Left forelimb (tissue), 1 donor: ENCODE measurements around the gene MCIDAS.

Source experiments
- DNase-seq: peaks from one replicate; pipeline ENCODE4 v3.0.0-alpha.2; 2018; ENCODE audit warnings: low spot score

Gene MCIDAS

DNA sequence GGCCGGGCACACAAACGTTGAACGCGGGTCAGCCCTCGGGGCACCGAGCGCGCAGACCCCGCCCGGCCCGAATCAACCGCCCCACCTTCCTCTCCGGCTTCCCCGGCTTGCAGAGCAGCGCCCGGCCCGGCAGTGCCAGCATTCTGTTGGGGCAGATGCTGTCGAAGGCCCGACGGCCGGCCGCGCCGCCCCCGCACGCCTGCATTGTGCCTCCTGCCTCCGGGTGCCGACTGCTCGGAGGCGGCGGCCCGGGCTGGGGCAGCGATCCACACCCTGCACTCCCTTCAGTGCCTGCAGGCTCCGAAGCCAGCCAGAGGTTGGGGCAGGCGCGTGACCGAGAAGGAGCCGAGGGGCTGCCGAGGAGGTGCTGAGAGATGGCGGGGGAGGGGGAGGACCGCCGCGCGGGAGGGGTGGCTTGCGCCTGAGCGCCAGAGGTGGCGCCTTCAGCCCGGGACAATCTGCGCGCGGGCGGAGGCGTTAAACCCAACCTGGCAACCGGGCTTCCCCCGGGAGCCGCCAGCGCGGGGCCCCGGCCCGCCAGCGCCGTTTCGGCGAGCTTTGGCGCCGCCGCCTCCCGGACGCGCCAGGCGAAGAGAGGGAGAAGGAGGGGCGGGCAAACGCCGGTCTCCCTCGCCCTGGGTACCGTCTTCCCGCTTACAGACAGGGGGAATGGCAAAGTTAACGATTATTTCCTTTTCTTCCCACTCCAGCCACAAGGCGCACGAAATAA lies at the start of gene MCIDAS:
Gene MCIDAS, minus strand, starts transcription at position 382 of the 730 bp plus-strand sequence. Its CDS starts 177 bp downstream, at position 205.
- DNase-seq: no peak

DNA sequence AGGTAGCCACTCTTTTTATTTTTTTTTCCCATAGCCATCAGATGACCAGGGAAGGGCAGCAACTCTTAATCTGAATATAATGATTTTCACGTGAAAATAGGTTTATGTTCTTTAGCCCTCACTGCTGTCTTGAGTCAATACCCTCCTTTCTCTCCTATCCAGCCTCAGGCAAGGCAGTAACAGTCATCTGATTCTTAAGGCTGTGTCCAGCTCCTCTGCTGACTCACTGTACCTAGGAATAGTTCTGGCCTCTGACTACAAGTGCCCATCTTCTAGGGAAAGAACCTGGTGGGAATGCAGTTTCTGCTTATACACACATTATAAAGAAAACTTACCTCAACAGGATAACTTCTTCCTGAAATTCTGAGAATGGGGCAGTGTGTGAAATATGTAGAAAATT lies 49.7 kb upstream of the MCIDAS start:
- no peak for DNase-seq

DNA sequence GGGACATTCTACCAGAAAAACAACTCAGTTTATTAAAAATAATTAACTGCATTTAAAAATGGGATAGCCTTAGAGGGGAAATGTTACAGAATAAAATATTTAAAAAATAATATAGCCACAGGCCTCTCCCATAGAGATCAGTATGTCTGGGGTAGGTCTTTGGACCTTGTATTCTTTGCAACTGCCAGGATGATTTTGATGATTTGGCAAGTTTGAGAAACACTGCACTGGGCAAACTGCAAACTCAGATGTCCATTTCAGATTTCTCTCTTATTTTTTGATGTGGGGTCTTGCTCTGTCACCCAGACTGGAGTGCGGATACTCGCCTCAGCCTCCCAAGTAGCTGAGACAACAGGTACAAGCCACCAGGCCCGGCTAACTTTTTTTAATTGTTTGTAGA lies 31.2 kb upstream of the MCIDAS start:
- DNase-seq: no peak

DNA sequence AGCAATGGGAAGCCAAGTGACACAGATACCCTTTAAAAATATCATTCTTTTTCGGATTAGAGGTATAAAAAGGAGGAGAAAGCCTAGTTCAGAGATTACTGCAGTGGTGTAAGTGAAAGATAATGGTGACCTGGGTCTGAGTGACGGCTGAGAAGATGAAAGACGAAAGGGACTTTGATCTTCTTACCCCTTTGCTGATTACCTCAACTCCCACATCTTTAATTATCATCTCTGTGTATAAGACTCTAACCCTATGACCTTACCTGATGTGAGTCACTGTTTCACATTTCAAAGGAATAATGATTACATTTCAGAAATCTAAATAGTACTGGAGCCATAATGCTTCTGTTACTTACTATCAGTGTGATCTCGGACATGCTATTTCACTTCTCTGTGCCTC lies 27.7 kb upstream of the MCIDAS start:
- DNase-seq: no peak

DNA sequence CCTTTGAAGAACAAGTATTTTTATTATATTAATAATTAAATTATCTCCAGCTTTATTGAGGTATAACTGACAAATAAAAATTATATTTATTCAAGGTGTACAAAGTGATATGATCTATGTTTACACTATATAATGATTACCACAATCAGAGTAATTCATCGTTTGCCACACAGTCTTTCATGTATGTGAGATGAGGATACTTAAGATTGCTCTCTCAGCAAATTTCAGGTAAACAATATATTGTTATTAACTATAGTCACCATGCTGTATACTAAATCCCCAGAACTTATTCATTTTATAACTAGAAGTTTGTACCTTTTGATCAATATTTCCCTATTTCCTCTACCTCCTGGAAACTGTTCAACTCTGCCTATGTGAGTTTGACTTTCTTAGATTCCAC lies 22.9 kb upstream of the MCIDAS start:
- DNase-seq: no peak

DNA sequence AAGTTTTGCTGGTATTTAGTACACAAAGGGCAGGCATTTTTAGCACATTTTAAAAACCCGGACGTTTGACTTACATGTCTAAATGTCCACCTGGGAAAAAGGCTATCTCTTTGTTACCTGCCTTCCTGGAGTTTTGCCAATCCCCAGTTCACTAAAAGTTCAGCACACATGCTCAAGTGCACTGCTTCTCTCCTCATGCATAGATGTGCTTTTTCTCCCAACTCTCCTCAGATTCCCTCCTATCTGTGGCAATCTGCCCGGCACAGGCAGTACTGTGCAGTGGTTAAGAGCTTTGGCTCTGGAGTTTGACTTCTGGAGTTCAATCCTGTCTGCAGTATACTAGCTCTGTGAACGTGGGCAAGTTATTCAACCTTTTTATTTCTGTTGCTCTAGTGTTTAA lies 14.6 kb upstream of the MCIDAS start:
- DNase-seq: no peak

DNA sequence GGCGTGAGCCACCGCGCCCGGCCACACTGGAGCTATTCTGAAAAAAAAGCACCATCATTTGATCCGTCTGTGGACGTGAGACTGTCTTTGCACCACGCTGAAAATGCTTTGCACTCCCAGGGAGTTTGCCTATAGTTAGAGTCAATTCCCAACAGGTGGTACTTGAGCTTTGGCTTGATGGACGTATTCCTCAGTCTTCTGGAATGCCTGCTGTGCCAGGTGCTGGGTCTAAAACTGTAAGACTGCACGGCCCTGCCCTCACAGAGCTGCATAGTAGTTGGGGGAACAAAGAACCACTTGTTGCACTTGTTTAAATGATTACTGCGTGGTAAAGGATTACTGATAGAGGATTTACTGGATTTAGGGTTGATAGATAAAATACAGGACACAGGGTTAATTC lies 9.7 kb upstream of the MCIDAS start:
- no peak for DNase-seq

DNA sequence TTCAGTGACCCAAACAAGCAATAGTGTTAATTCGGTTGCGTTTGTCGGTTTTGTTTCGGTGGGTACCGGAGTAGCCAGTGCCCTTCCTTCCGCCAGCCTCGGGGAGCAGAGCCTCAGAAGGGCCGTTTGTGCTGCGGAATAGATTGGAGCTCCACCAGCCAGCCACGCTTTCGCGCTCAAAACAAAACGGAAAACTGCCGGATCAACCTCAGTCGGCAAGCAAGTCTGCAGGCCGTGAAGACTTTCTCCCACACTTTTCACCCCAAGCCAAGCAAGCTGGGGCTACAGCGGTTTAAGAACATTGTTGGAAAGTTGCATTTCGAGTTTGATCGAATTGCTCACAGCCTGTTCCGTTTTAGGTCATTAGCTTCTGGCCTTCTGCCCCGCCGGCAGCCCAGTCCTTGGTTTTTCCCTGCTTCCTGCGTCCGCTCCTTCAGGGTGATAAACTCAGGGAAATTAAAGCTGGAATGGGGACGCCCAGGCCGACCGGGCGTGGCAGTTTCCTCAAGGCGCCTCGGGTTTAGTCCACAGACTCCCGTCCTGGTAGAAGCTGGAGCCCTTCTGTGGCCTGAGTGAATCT lies 7.1 kb upstream of the MCIDAS start:
- no peak for DNase-seq

DNA sequence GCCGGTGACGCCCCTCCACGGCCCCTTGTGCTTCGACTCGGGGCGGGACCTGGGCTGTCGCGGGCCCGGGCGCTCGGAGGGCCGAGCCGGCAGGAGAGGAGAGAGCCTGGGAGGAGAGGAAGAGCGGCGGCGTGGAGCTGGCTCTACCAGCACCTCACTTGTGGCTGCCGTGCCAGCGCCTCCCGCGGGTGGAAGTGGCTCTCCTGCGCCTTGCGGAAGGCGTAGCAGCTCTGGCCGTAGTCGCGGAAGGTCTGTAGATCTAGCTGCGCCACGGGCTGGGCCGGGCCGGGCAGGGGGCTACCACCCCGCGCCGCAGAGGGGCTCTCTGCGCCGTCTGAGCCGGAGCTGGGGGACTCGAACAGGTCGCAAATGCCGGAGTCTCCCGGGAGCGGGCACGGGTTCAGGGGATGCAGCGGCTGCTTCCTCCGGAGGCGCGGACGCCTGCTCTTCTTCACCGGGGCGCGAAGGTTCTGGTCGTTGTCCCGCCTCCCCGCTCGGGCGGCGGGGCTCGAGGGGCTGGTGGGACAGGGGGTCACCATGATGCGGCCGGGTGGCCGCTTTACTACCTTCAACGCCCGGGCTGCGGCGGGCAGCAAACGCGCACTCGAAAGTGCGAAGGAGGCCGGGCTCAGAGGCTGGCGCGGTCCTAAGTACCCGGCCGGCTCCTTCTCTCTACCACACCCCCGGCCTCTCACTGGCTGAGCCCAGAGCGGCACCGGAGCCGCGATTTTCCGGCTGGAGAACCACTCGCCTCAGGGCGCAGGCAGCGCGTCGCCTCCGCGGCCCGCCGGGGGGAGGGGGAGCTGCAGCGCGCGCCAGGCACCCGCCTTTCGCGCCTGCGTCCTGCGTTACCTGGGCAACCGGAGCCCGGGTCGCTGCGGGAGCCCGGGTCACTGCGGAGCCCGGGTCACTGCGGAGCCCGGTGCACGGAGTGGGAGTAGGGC lies 6.1 kb upstream of the MCIDAS start, which contains the start of gene CCNO:
Gene CCNO, minus strand, starts transcription at position 624 of the 944 bp plus-strand sequence. Its CDS starts 85 bp downstream, at position 539.
- peak; percentile 74 for DNase-seq

DNA sequence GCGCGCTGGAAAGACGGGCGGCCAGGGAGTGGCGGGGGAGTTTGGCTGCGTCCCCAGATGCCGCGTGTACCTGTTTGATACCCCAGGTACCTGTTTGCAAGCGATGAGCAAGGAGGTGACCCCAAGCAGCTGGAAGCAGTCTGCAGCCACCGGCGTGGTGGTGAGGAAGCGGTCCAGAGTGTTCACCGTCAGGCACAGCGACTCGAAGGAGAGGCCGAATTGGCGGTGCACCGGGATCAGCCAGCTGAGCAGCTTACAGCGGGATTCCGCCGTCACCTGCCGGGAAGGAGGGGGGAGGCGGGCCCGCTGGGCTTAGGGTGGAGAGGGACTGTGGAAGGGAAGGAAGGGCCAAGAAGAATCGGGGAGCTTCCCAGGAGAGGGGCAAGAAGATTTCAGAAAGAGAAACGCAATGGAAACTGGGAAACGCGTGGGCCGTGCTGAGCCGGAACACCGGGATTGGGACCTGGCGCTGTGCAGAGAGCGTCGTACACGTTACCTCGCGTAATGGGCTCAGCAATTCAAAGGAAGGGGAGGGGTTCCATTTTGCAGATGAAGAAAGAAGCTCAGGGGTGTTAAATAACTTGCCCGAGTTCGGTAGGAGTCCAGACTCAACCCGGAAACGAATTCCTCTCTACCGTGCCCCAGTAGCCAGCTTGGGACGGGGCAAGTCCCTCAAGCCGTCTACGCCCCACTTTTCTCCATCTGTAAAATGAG lies 5.3 kb upstream of the MCIDAS start:
- peak; percentile 74 for DNase-seq

DNA sequence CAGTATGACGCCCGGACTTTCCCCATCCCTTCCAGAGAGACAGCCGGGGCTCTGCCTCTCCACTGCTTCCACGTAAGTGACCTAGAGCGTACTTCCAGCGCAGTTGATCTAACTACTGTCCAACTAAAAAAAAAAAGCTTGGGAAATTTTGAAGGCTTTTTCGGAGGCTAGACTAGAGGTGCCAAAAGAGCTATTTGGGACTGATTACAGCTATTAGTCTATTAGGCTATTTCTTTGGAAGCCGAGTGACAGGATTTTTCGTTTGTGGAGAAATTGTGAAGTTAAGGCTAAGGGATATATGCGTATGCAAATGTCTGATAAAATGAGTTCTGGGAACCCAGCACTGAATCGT lies 4.8 kb upstream of the MCIDAS start:
- no peak for DNase-seq

DNA sequence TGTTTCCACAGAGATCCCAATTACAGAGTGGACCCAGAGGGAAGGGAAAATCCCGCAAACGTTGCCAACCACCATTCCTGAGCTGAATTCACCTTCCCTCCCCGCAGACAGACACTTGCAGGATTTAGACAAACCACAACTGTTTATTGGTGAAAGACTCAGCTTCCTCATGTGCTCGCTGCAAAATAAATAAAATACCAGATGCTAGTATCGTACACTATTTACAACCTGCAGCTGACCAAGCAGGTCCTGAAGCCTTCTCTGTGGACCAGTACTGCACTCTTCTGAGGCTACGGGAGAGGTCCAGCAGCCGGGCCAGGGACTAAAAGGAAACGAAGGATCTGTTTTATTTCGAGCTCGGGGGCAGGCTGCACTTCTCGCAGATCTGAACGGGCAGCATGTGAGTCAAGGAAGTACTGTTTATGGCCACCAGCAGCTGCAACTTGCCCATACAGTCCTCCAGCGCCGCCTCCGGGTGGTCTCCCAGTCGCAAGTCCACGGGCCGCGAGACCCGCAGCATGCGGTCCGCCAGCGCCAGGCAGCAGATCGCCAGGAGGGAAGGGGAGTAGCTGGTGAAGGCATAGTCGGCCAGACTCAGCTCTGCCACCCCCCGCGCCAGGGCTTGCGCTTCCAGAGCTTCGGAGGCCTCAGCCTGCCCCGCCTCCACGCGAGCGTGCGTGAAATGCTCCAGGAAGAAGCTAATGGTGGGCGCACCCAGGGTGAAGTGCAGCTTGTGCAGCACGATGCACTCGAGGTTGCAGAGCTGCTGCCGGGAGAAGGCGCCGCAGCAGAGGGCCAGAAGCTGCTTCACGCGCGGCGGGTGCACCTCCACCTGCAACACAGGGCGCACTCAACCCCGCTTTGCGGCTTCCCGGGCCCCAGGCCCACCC lies 4.2 kb upstream of the MCIDAS start:
- DNase-seq: peak; percentile 70

DNA sequence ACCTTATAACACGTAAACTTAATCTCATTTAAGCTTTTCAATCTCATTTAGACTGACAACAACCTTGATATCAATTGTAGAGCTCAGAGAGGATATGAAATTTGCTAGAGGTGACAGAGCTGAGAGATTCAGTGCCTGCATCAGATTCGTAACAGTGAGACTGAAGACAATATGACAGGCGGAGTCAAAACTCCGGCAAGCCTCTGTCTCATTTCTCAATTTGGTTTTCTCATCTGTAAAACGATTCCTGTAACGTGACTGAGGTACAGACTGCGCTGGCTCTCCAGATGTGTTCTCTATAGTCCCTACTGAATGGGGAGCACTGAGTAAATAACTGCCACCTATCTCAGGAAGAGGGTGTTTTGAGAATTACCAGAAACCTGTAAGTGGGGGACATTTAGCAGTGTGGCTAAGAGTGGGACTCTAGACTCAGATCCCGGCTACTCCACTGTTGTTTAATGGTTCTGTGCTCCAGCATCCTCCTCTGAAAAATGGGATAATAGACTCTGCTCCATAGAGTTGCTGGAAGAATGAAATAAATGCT lies 3.0 kb upstream of the MCIDAS start:
- no peak for DNase-seq

DNA sequence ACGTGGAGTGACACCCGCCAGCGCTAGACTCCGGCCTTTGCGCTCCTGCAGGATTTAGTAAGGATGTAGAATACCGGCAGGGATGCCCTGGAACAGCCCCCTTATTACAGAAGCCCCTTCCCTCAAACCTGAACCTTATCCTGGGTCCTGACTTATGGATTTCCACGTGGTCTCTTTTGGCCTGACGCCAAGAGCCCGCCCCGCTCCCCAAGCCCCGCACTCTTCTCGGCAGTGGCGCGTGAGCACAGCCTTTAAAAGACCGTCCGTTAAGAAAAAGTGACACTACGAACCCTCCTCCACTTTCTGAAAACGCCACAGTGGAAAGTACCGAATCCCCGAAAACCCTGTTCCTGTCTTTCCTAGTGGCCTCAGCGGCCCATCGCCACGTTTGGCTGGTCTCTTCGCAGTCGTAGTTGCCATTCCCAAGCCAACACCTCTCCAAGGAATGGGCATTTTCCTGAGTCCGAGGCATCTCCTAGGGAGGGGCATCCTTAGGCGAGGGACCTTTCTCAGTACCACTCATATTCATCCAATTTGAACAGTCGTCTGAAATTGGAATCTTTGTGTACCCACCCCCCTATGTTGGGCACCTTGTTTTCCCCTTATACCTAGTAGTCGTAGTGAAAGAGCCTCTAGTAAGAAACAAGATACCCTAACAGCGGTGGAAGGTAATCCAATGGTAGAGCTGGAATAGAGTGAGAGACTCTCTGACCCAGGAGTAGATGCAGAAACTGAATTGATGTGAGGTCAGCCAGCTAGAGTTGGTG lies 732 bp upstream of the MCIDAS start:
- DNase-seq: no peak

DNA sequence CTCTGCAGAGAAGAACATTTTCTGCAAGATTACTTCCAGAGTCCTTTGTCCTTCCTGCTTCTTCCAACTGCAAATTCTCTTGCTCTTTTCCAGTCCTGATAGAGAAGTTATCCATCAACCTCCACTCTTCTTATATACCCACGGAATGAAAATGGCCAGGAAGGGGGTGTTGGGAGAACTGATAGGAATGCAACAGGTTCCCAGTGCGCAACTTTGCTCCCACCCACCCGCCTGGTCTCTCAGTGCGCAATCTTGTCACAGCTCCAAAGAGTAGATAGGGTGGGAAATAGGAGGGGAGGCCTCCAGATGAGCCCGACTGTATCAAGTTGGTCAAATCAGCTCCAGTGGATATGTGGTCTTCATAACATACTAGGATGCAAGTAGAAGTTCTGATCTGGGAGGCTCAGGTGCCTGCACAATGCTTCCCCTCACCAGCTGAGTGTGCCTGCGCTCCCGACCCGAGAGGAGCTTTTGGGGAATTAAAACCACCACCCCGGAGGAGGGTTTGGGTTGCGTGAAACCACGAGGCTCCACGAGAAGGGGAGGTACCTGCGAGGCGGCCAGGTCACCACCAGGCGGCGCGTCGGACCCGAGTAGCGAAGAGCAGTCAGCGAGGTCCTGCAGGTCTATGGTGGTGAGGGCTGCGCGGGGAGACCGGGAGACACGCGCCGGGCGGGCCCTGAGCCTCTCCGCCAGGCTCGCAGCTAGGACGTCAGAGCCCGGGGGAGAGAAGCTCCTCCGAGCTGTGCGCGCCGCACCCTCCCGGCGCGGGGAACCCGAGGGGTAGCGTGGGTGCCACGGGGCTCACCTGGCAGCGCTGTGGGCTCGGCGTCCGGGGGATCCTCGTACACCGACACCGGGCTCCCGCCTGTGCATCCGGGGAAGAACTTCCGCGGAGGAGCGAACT lies 835 bp downstream of the MCIDAS start:
- DNase-seq: peak; percentile 73

DNA sequence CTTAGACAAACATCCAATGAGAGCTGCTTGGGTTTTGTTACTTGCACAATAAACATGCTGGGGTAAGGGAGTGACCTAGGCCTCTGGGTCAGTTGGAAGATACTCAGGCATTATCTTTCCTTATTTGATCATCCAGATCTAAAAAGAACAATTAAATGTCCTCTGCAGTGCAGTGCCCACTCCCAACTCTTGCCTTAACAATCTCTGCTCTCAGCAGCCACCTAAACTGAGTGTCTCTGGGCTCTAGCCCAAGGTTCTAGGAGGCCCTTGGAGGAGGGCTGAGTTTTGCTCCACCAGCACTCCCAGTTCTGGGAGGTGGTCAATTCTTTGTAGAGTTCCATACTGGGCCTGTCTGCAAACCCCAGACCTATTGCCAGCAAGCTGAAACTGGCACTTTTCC lies 1.8 kb downstream of the MCIDAS start:
- DNase-seq: no peak

DNA sequence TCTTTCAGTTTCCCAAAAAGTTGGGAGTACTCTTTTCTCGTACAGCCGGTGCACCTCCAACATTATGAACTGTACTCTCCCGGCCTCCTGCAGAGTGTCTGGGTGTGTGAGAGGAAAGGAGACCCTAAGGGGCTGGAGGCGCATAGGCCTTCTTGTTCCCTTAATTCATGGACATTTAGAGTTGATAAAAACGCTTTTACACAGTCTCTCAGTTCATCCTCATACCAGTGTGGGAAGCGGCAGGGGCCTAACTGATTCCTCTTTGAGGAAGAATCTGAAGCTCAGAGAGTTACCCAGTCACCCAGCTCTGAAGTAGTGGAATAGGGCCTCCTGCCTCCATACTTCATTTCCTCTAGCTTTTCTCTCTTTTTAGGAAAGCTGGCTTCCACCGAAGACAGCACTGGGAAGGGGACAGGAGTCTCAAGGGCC lies 3.3 kb downstream of the MCIDAS start:
- no peak for DNase-seq

DNA sequence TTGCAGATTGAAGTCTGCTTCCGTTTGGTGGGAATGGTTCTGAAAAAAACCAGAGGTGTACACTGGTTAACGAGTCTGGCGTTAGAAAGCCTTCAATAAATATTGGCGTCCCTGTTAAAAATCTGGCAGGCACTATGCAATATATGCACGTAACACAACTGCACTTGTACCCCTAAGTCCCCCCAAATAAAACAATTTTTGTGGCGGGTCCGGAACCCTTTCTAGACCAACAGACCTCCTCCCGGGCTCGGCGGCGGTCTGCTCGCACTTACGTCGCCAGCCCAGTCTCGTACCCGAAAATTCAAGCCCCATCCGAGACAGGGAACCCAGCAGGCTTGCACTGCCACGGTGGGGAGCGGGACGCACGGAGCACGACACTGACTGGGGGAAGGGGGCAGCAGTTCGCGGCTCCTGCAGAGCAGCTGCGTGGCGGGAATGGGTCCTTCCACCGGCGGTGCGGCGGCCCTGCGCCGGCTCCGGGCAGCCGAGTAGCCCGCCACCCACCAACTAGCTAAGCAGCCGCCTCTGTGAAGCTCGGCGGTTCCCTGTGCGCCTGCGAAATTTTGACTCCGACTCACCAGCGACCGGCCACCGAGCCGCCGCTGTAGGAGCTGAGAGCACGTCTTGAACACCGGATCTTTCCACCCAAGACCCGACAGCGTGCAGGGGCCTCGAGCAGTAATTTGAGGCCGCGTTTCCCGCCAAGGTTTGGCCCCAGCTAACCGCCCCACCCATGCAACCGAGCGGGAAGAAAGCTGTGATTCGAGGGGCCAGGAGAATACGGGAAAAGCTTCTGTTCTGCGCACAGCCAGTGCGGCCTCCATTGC lies 3.9 kb downstream of the MCIDAS start:
- DNase-seq: no peak
